ENCODE measurements around the gene NDUFB1. TPM values are rescaled to one million over a fixed set of nuclear protein-coding genes. Genes with fewer than 3 reads are reported as not detected.
A peak's percentile ranks its signal among the peaks of the same experiment; 100 is the strongest.

The NDUFB1 gene
- total and polyA plus RNA-seq, 2 of the 13 experiments (the other 11 are each of a cell fraction or from before 2014, with no cell fraction given): 181 to 281 TPM

- no peak for TF ChIP-seq ZNF646 (CRISPR knock-in tag; IDR thresholded peaks at IDR 0.05)
- TF ChIP-seq MAZ (IDR thresholded peaks at IDR 0.05; ENCODE audit: borderline replicate concordance, low read depth, low read length): peak; percentile 20; the same call in 1 of the 2 replicates
- TF ChIP-seq MAZ (CRISPR knock-in tag; IDR thresholded peaks at IDR 0.05; ENCODE audit: low read depth): peak; percentile 78; the same call in 1 of the 2 replicates
- TF ChIP-seq BCLAF1 (IDR thresholded peaks at IDR 0.05): no peak
- no peak for TF ChIP-seq TFDP1 (CRISPR knock-in tag; IDR thresholded peaks at IDR 0.05; ENCODE audit: borderline replicate concordance)
- no peak for TF ChIP-seq EZH2 (conservative IDR thresholded peaks at IDR 0.05; ENCODE audit: low read depth, low read length)
- no peak; the same call in 1 of the 2 replicates for TF ChIP-seq BATF2 (CRISPR knock-in tag; IDR thresholded peaks at IDR 0.05)
- no peak; the same call in 1 of the 2 replicates for TF ChIP-seq SMAD3 (CRISPR knock-in tag; IDR thresholded peaks at IDR 0.05)
- TF ChIP-seq ELK4 (CRISPR knock-in tag; IDR thresholded peaks at IDR 0.05; ENCODE audit: borderline replicate concordance): no peak
- 0 out of 2 replicates have a peak, but pooled peaks have one; percentile 26 for TF ChIP-seq NCOR1 (IDR thresholded peaks at IDR 0.05; ENCODE audit: borderline replicate concordance, low read length)
- TF ChIP-seq ZC3H4 (CRISPR knock-in tag; IDR thresholded peaks at IDR 0.05; ENCODE audit: borderline replicate concordance): no peak
- no peak for TF ChIP-seq CCDC6 (CRISPR knock-in tag; IDR thresholded peaks at IDR 0.05)
- peak; percentile 88 for TF ChIP-seq UBTF (CRISPR knock-in tag; IDR thresholded peaks at IDR 0.05)
These were observed at the start of gene NDUFB1, which contains the start of gene CPSF2 (continued) for GRCh38 chr14:92121670-92122350.

Measured in HepG2 (cell line).